Tongue (tissue), 2 donors: Measurements from ENCODE around the gene RNF125. TPM values are rescaled to one million over a fixed set of nuclear protein-coding genes. Genes with fewer than 3 reads are reported as not detected.

Experiments used
- DNase-seq: peaks from one replicate; pipeline ENCODE4 v3.0.0-alpha.2; 2015
- total RNA-seq: library from RNA; depleted of rRNA; stranded (reverse); fragments of >200 nt; gene quantifications from one replicate; pipeline ENCODE4 v1.2.3, GENCODE V29; 2014

The RNF125 gene
- total RNA-seq, 1 donor from 2014 or later, result 8.0 TPM

GRCh38 chr18:32091724-32092421 is 73.2 kb downstream of the RNF125 start, which contains the start of gene RNF138:
TSS of gene RNF138 (plus strand) at chr18:32091874. CDS start at chr18:32092777, 903 bp downstream.
- DNase-seq, result peak; percentile 93

- peak; percentile 99 for DNase-seq
Observed at GRCh38 chr18:32092422-32093101, 73.9 kb downstream of the RNF125 start.

GRCh38 chr18:32093102-32093511 is 74.5 kb downstream of the RNF125 start:
- DNase-seq, result peak; percentile 78

- DNase-seq, result no peak
Observed at GRCh38 chr18:32093523-32093922, 74.9 kb downstream of the RNF125 start.

GRCh38 chr18:32095192-32095899 is 76.7 kb downstream of the RNF125 start:
- DNase-seq, result no peak

GRCh38 chr18:32095900-32096229 is 77.2 kb downstream of the RNF125 start:
- DNase-seq, result no peak

- DNase-seq, result no peak
Observed at GRCh38 chr18:32096946-32097345, 78.3 kb downstream of the RNF125 start.

GRCh38 chr18:32104516-32104915 is 85.9 kb downstream of the RNF125 start:
- DNase-seq, result no peak

- no peak for DNase-seq
Observed at GRCh38 chr18:32110005-32110404, 91.4 kb downstream of the RNF125 start.

- no peak for DNase-seq
Observed at GRCh38 chr18:32111706-32112105, 93.1 kb downstream of the RNF125 start.

GRCh38 chr18:32112826-32113225 is 94.2 kb downstream of the RNF125 start:
- DNase-seq, result no peak

- DNase-seq, result no peak
Observed at GRCh38 chr18:32114293-32114942, 95.8 kb downstream of the RNF125 start.

- DNase-seq, result no peak
Observed at GRCh38 chr18:32122039-32122438, 103.4 kb downstream of the RNF125 start.

Other genes with a start within 250 kb of the RNF125 start
- 57.1 TPM for gene TRAPPC8, start 75.7 kb upstream of the RNF125 start, total RNA-seq
- gene RNF138, start 73.0 kb downstream of the RNF125 start, total RNA-seq, result 19.8 TPM
- gene MEP1B, start 171.2 kb downstream of the RNF125 start, total RNA-seq, result 0.10 TPM